ENCODE data around the gene SLC9A3.
"Not testable (repeated sequence)": the region's sequence is repeated elsewhere in the genome, so short reads cannot be mapped to it uniquely, and the experiment has no call there.

The SLC9A3 gene

DNA sequence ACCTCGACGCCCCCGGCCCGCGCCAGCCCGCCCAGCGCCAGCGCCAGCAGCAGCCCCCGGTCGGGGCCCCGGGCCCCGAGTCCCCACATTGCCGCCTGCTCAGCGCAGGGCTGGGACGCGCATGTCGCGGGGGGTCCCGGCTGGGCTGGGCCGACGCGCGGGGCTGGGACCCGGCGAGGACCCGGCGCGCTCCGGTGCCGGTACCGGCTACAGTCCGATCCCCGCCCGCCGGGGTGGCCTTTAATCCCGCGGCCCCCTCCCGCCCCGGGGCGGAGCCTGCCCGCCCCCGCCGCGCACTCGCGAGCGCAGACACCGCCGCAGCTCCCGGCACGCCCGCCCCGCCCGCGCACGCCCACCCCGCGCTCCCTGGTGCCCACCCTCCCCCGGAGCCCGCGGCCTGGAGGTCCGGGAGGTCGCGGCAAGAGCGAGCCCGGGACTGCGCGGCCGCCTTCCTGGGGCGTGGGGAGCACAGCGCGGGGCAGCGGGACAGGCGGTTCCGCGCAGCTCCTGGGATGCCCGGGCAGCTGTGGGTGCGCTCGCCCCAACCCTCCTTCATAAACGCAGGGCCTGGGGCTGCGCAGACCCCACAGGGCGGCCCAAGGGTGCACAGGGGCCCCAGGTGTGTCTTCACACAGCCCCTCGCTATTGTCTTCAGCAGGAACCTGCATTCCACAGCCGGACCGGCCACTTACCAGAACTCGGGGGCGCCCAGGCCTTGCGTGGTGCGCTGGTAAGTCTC lies at the start of gene SLC9A3:
Gene SLC9A3 (minus strand): TSS at position 216 of the 739 bp plus-strand sequence.
- no peak for DNase-seq

GRCh38 chr5:573976-574375 lies 49.7 kb upstream of the SLC9A3 start:
- DNase-seq = no peak

GRCh38 chr5:573206-573605 lies 49.0 kb upstream of the SLC9A3 start:
- DNase-seq = no peak

GRCh38 chr5:572398-573019 lies 48.3 kb upstream of the SLC9A3 start:
- no peak for DNase-seq

- DNase-seq = no peak
Observed at GRCh38 chr5:571791-572190, 47.5 kb upstream of the SLC9A3 start.

DNA sequence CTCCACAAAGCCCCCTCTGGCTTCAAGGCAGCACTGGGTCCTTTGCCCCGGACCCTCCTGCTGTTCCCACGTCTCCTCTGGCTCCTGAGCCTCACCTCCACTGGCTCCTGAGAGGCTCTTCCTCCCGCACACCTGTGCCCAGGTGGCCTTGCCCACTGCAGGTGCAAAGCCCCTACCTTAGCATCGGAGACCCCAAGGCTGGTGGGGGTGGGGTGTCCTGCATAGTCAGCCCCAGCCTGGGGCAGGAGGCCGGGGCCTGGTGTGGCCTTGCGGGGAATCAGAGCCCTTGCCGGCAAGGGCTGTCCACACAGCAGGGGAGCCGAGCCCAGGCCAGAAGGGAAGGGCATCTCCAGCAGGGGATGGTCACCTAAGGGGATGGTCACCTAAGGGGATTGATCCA lies 46.6 kb upstream of the SLC9A3 start:
- no peak for DNase-seq

GRCh38 chr5:570446-570845 lies 46.2 kb upstream of the SLC9A3 start:
- no peak for DNase-seq

- no peak for DNase-seq
Observed at GRCh38 chr5:569868-570361, 45.7 kb upstream of the SLC9A3 start.

DNA sequence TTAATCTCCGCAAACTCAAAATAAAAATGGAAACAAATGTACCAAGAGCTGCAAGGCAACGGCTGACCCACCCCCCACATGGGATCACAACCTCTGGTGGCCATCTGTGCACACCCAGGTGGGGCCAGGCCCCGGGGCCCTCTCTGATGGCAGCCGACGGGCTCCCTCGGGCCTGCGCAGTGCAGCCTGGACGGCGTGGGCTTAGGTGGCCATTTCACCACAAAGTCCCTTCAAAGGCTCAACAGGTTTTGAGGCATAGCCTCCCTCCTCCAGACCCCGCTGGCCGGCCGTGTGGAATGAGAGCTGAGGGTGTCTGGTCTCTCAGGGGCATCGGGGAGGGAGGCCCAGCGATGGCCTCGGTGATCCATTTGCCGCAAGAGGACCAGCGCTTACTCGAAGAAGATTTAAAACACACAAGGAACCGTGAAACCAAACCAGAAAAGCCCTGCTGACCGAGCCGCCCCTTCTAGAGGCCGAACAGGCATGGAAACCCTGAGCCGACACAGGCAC lies 45.2 kb upstream of the SLC9A3 start:
- DNase-seq = no peak

GRCh38 chr5:568809-569208 lies 44.6 kb upstream of the SLC9A3 start:
- DNase-seq = no peak

DNA sequence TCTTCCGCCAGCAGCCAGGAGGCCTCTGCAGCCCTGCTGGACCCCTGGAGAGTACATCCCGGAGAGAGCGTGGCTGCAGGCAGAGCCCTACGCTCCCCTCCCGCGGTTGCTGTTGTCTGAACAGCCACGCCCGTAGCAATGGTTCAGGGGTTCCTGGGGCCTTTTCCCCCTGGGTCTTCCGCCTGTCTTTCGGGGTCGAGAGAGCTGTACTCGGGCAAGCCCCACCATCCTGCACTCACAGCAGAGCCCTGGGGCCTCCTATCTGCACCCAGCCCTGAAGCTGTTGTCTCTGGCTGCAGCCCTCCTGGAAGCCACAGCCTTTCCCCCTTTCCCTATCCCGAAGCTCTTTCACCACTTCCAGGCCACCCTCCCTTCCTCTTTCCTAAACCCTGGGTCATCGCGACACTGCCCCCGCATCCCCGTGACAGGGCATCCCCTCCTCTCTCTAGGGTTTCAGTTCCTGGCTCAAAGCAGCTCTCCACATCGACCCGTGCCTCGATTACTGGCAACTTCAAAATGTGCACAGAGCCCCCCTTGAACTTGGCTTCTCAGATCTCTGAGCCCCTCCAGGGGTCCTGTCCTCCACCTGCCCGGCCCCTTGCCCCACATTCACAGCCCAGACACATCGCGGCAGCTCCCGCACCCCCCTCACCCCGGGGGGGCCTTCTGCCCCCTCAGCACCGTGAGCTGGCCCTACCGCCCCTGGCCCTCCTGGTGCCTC lies 44.0 kb upstream of the SLC9A3 start:
- DNase-seq = no peak

DNA sequence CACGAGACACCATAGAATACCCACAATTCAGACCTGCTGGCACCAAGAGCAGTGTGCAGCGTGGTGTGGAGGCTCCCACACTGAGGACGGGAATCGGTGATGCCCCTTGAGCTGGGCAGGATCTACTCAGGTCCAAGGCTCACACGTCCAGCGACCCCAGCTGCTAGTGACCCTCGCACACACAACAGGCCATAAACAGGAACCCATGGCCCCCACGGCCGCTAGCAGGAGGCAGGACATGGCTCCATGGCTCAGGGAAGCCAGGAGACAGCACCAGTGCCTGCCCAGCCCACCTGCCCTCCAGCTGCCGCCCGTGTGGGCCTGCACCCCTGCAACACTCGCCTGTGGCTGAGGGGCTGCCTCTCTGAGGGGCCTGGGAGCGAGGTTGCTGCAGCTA lies 43.4 kb upstream of the SLC9A3 start:
- no peak for DNase-seq

GRCh38 chr5:566636-567309 lies 42.5 kb upstream of the SLC9A3 start:
- no peak for DNase-seq

DNA sequence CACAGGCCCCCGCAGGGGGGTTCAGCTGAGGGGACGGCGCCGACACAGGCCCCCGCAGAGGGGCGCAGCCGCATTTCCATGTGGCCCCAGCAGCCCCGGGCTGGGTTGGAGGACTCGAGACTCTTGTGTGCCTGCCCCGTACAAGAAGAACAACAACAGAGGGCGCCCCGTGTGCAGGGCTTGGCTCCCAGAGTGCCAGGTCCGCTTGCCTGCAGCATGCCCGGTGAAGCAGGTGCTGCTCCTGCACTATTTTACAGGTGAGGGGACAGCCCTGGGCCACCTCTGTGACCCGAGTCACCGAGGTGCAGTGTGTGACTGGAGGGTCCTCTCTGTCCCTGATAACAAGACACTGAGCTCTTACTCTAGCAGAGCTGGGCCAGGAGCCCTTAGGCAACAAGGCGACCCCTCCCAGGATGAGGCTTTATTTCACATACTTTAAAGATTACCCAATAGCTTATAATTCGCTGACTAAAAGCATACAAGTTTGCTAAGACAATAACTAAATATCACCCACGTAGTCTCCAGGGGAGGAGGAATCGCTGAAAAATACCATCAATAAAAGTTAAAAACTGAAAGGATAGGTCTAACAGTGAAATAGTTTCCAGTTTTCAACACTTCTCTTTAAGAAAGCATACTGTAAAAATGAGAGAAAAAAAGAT lies 41.7 kb upstream of the SLC9A3 start:
- no peak for DNase-seq

DNA sequence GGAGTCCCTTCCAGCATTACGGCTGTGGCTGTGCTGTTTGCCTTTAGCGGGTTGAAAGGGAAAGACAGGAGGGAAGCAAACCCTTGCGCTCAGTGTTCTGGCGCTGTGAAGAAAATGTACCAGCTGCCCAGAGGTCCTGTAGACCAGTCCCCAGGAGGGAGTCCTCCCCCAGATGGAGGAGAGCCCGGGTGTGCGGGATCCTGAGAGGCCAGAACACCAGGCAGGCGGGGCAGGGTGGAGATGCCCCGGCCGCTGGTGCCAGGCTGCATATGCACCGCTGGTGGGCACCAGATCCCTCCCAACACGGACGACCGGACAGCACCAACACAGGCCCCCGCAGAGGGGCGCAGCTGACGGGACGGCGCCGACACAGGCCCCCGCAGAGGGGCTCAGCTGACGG lies 37.2 kb upstream of the SLC9A3 start:
- DNase-seq = no peak

GRCh38 chr5:560792-561166 lies 36.5 kb upstream of the SLC9A3 start:
- DNase-seq = no peak

DNA sequence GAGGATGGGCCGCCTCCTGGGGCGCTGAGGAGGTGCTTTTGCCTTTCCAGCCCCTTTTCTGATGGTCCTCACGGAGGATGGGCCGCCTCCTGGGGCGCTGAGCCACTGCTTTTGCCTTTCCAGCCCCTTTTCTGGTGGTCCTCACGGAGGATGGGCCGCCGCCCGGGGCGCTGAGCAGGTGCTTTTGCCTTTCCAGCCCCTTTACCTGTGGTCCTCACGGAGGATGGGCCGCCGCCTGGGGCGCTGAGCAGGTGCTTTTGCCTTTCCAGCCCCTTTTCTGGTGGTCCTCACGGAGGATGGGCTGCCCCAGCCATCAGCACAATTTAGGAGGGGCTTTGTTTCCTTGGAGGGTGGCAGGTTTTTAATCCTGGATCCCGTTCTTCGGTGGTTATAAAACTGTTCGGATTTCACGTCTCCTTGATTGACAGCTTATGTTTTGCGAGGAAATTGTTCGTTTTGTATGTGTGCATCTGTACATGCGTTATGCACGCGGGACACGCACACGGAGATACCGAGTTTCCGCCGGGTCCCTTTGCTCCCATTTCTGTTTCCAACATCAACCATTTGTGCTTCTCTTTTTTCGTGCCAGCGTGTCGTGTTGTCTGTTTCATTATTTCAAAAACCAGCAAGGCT lies 34.7 kb upstream of the SLC9A3 start:
- DNase-seq = no peak

GRCh38 chr5:558326-558725 lies 34.1 kb upstream of the SLC9A3 start:
- no peak for DNase-seq

- not testable (repeated sequence) for DNase-seq
Observed at GRCh38 chr5:557917-558316, 33.7 kb upstream of the SLC9A3 start.

DNA sequence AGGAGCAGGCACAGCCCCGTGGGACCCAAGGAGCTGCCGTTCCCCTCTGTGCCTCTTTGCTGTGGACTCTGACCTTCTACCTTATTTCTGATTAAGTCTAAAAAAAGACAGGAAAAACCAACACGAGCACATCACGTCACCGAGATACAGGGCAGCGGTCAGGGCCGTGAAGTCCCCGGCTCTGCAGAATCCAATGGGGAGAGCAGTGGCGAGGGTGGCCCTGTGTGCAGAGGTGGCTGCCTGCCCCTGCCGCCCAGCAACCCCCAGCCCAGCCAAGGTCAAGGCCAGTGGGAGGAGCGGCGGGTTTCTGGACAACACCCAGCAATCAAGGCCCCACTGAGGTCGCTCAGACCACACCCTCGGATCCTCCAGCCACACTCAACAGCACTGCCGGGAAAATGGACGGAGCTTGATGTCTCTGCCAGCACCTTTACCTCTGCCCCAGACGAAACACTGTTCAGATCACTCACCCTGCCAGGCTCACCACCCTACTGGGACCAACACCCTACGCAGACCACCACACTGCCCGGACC lies 32.7 kb upstream of the SLC9A3 start:
- no peak for DNase-seq

DNA sequence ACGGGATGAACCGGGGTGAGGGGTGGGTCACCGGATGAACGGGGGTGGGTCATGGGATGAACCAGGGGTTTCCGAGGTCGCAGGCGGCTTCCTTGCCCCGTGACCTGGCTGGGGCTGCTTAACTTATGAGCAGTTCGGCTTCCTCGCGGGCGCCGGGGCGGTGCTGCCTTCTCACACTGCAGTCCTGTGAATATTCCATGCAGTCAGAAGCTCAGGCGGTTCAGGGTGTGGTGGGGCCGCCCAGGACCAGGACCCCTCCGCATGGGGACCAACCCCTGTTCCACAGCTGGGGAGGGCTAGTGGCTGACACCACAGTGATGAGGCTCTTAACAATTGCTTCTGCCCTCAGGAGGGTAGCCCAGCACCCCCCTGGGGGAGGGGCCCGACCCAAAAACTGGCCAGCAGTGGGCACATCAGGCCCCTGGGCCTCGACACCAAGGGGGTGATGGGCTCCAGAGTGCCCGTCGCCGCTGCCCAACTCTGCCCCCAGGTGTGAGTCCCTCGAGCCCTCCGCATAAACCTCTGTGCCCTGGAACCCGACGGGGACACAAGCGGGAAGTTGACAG lies 30.9 kb upstream of the SLC9A3 start:
- no peak for DNase-seq

Measured in kidney glomerular epithelial cell (primary cell).